Measurements from ENCODE around the gene ATP1B4. TPM values are rescaled to one million over a fixed set of nuclear protein-coding genes. Genes with fewer than 3 reads are reported as not detected.

The ATP1B4 gene
- total and polyA plus RNA-seq, 10 donors, result not detected

- H3K4me3 ChIP-seq, result no peak overlapping the region
- TF ChIP-seq POLR2AphosphoS5 (IDR thresholded peaks at IDR 0.05) (no peak), POLR2A (IDR thresholded peaks at IDR 0.05) (no peak), CTCF (IDR thresholded peaks at IDR 0.05 in 8 of 11, conservative IDR thresholded peaks at IDR 0.05 in 3 of 11) (no peak)
- WGBS, 5 donors, result 66 to 89% (median 83%) methylated on average over 4 of the region's 4 CpGs
- peaks cover 0 to 5% (median 0%) of the 10 kb centered on the region in 7 donors for H3K27me3 ChIP-seq (replicated peaks in 1 of 7)
- H3K9me3 ChIP-seq, result no peaks in the 10 kb centered on the region
- no peak overlapping the region for H3K27ac ChIP-seq
- H3K36me3 ChIP-seq, result no peaks in the 10 kb centered on the region
- no peaks in the 10 kb centered on the region for H3K4me1 ChIP-seq
- intact Hi-C loops (cut with DNase I; ENCODE audit: low total_unique reads), result no loop called here
- DNase-seq, result no peak
Measured at GRCh38 chrX:120321520-120322281, 40.2 kb upstream of the ATP1B4 start.

GRCh38 chrX:120331116-120331515, 30.8 kb upstream of the ATP1B4 start:
- WGBS, 5 donors, result 63 to 87% (median 75%) methylated on average over 1 to 2 of the region's 2 CpGs
- intact Hi-C loops (cut with DNase I; ENCODE audit: low total_unique reads), result no loop called here

GRCh38 chrX:120332394-120332793, 29.5 kb upstream of the ATP1B4 start:
- Histone ChIP-seq H3K27me3 (replicated peaks in 1 of 7) (no peaks in the 10 kb centered on the region), H3K4me1 (no peaks in the 10 kb centered on the region), H3K27ac (no peak overlapping the region), H3K36me3 (no peaks in the 10 kb centered on the region), H3K9me3 (peaks cover 0 to 28% (median 13%) of the 10 kb centered on the region in 8 donors), H3K4me3 (no peak overlapping the region)
- TF ChIP-seq CTCF (IDR thresholded peaks at IDR 0.05 in 8 of 11, conservative IDR thresholded peaks at IDR 0.05 in 3 of 11) (no peak), POLR2A (IDR thresholded peaks at IDR 0.05) (no peak), POLR2AphosphoS5 (IDR thresholded peaks at IDR 0.05) (no peak)
- 60 to 93% (median 82%) methylated on average over 1 of the region's 1 CpG for WGBS, 5 donors
- DNase-seq, result no peak
- intact Hi-C loops (cut with DNase I; ENCODE audit: low total_unique reads), result no loop called here

More at GRCh38 chrX:120331116-120331515, 30.8 kb upstream of the ATP1B4 start:
- DNase-seq, result no peak
- no peaks in the 10 kb centered on the region for H3K4me1 ChIP-seq
- no peaks in the 10 kb centered on the region for H3K27me3 ChIP-seq (replicated peaks in 1 of 7)
- H3K4me3 ChIP-seq, result no peak overlapping the region
- no peak overlapping the region for H3K27ac ChIP-seq
- no peaks in the 10 kb centered on the region for H3K36me3 ChIP-seq
- H3K9me3 ChIP-seq, result peaks cover 0 to 15% (median 2%) of the 10 kb centered on the region in 8 donors
- TF ChIP-seq CTCF (IDR thresholded peaks at IDR 0.05 in 8 of 11, conservative IDR thresholded peaks at IDR 0.05 in 3 of 11) (no peak), POLR2AphosphoS5 (IDR thresholded peaks at IDR 0.05) (no peak), POLR2A (IDR thresholded peaks at IDR 0.05) (no peak)

- intact Hi-C loops (cut with DNase I; ENCODE audit: low total_unique reads), result no loop called here
- 36 to 87% (median 60%) methylated on average over 2 of the region's 2 CpGs for WGBS, 5 donors
- Histone ChIP-seq H3K4me1 (no peaks in the 10 kb centered on the region), H3K27me3 (replicated peaks in 1 of 7) (no peaks in the 10 kb centered on the region), H3K4me3 (no peak overlapping the region), H3K36me3 (no peaks in the 10 kb centered on the region), H3K27ac (no peak overlapping the region), H3K9me3 (peaks cover 0 to 45% (median 24%) of the 10 kb centered on the region in 8 donors)
- TF ChIP-seq POLR2A (IDR thresholded peaks at IDR 0.05) (no peak), POLR2AphosphoS5 (IDR thresholded peaks at IDR 0.05) (no peak), CTCF (IDR thresholded peaks at IDR 0.05 in 8 of 11, conservative IDR thresholded peaks at IDR 0.05 in 3 of 11) (no peak)
- DNase-seq, result no peak
Measured at GRCh38 chrX:120334151-120334550, 27.7 kb upstream of the ATP1B4 start.
